AG08395 (cell line): ENCODE data around the gene FLT3.
"Not testable (repeated sequence)": the region's sequence is repeated elsewhere in the genome, so short reads cannot be mapped to it uniquely, and the experiment has no call there.

Experiments used
- DNase-seq: peaks from one replicate; pipeline ENCODE4 v3.0.0; 2012; ENCODE audit warnings: mixed read lengths, low spot score

Gene FLT3

GRCh38 chr13:27971776-27972477 lies 128.4 kb downstream of the FLT3 start:
- no peak for DNase-seq

GRCh38 chr13:27971236-27971645 lies 129.1 kb downstream of the FLT3 start:
- DNase-seq = no peak

- no peak for DNase-seq
Measured at GRCh38 chr13:27970382-27971235, 129.8 kb downstream of the FLT3 start.

- DNase-seq = no peak
Measured at GRCh38 chr13:27969866-27970229, 130.5 kb downstream of the FLT3 start.

- DNase-seq = no peak
Measured at GRCh38 chr13:27969082-27969865, 131.1 kb downstream of the FLT3 start, which contains the start of gene CDX2. TSS of gene CDX2 (minus strand) at chr13:27969315. CDS start at chr13:27969006, 309 bp downstream.

- DNase-seq = no peak
Measured at GRCh38 chr13:27968316-27969081, 131.9 kb downstream of the FLT3 start.

GRCh38 chr13:27967736-27968315 lies 132.6 kb downstream of the FLT3 start:
- DNase-seq = no peak

- DNase-seq = no peak
Measured at GRCh38 chr13:27967203-27967735, 133.1 kb downstream of the FLT3 start.

GRCh38 chr13:27966641-27967202 lies 133.7 kb downstream of the FLT3 start:
- no peak for DNase-seq

- DNase-seq = no peak
Measured at GRCh38 chr13:27965740-27966640, 134.4 kb downstream of the FLT3 start.

GRCh38 chr13:27965343-27965739 lies 135.0 kb downstream of the FLT3 start:
- no peak for DNase-seq

GRCh38 chr13:27964741-27965323 lies 135.5 kb downstream of the FLT3 start:
- no peak for DNase-seq

- DNase-seq = not testable (repeated sequence)
Measured at GRCh38 chr13:27964206-27964605, 136.2 kb downstream of the FLT3 start.

GRCh38 chr13:27963491-27963890 lies 136.9 kb downstream of the FLT3 start:
- DNase-seq = no peak

GRCh38 chr13:27962982-27963381 lies 137.4 kb downstream of the FLT3 start:
- DNase-seq = no peak

GRCh38 chr13:27962128-27962841 lies 138.1 kb downstream of the FLT3 start:
- no peak for DNase-seq

GRCh38 chr13:27961227-27962085 lies 138.9 kb downstream of the FLT3 start:
- no peak for DNase-seq
